C1 segment of cervical spinal cord (tissue), 14 donors: ENCODE measurements around the gene GON4L.
"Not testable (repeated sequence)": the region's sequence is repeated elsewhere in the genome, so short reads cannot be mapped to it uniquely, and the experiment has no call there.

ENCODE experiments used
- DNase-seq, 14 donors: peaks; one replicate each; lab custom pipeline; 2025; lab: John Stamatoyannopoulos, UW

GON4L gene

GRCh38 chr1:155831279-155831976 is 25.6 kb downstream of the GON4L start:
- DNase-seq, result no peak

DNA sequence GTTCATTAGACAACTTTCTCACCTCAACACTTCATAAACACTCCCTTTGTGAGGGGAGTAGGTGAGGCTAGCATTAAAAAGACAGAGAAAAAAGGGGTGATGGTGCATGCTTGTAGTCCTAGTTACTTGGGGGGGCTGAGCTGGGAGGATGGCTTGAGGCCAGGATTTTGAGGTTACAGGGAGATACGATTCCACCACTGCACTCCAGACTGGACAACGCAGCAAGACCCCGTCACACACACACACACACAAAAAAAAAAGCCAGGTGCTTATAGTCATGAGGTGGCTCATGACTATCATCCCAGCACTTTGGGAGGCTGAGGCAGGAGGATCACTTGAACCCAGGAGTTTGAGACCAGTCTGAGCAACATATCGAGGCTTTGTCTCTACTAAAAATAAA is 29.6 kb downstream of the GON4L start:
- DNase-seq, result no peak

DNA sequence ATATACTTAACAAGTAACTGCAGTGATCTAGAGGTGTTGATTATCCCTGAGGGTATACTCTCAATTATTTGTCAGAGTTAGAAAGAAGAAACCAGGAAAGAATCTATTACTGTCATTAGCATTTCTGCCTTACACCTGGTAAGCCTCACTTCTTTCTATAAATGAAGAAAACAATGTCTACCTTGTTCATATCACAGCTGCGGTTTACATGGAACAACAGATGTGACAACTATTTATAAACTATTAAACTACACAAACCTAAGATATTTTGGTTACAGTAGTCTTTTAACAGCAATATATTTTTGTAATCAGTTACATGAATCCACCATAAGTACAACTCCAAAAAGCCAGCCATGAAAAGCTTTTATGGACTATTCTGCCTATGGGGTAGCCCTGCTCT is 40.7 kb downstream of the GON4L start:
- DNase-seq, result no peak

- DNase-seq, result no peak
These were observed 43.3 kb downstream of the GON4L start for GRCh38 chr1:155813672-155814071.

GRCh38 chr1:155812878-155813277 is 44.1 kb downstream of the GON4L start:
- DNase-seq, result no peak

DNA sequence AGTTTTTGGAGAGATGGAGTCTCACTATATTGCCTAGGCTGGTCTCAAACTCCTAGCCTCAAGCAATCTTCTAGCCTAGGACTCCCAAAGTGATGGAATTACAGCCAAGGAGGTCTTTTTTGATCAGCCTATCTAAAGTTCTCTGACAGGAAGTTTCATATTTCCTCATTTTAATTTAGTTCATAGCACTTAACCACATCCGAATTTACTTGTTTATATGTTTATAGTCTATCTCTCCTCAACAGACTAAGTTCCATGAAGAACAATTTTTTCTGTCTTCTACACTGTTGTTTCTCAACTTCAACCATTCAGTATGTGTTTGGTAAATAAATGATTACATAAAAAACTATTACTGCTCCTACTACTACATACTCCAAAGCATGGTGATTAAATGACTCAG is 47.9 kb downstream of the GON4L start:
- no peak for DNase-seq

DNA sequence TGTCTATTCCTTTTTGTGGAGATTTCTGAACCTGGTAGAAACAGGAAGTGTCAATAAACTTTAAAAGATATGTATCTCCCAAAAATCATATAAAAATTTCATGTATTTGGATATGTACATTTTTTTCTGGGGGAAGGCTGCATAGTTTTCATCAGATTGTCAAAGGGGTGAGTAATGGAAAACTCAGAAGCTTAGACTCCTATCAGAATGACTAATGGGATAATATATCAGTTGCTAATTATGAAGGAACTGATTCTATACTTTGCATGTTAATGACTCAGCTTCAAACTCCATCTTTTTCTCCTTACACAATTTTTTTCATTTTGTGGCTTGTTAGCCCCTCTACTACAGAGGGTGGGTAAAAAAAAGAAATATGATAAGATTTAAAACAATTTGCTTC is 55.9 kb downstream of the GON4L start:
- no peak for DNase-seq

GRCh38 chr1:155795618-155796017 is 61.4 kb downstream of the GON4L start:
- DNase-seq, result not testable (repeated sequence)

DNA sequence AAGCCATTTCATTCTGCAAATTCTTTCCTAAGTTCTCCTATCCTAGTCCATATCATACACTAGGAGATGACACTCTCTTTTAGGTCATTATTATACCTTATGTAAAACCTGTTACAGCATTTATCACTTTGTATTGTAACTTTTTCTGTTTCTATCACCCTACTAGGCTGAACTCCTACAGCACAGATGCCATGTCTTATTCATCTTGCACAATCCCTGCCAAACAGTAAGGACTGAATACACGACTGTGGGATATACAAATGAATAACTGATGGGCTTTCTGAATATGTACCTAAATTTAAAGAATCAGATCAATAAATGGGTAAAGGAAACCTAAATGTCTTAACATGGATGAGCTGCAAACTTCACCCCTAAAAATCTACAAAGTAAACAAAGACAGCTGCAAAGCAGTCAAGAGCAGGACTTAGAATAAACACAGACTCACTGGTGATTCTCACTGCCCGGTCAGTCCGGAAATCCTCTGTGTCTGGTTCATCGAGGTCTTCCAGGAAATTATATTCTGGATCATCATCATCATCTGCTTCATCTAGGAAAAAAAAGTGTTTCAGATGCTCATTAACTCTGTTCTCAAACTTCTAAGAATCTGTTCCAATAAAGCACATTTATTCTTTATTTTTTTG is 62.3 kb downstream of the GON4L start:
- no peak for DNase-seq

GRCh38 chr1:155793213-155793612 is 63.8 kb downstream of the GON4L start:
- no peak for DNase-seq

DNA sequence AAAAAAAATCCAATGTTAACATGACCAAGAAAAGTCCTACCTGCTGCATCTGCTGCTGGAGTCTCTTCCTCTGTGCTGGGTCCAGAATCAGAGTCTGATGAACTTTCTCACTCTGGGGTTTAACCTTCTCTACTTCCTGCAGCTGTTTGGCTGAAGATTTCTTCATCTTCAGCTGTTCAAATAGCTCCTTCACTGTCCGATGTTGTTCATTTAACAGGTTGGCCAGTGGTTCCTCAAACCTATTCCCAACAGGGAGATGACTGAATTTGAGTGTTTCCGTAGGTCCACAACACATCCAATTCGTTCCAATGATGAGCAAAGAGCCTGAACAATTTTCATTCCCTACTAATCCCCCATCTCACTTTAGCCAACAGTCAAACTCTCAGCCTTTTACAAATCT is 79.4 kb downstream of the GON4L start:
- DNase-seq, result no peak

DNA sequence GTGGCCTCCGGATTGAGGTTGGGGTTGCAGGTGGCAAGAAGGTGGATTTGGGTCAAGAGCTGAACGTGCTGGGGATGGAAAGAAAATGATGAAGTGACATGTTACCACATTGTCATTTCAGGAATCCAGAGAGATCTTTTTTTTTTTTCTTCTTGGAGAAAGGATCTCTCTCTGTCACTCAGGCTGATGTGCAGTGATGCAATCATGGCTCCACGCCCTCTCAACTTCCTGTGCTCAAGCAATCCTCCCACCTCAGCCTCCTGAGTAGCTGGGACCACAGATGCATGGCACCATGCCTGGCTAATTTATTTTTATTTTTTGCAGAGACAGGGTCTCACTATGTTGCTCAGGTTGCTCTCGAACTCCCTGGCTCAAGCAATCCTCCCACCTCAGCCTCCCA is 80.6 kb downstream of the GON4L start:
- DNase-seq, result no peak

GRCh38 chr1:155773221-155773620 is 83.8 kb downstream of the GON4L start:
- no peak for DNase-seq

DNA sequence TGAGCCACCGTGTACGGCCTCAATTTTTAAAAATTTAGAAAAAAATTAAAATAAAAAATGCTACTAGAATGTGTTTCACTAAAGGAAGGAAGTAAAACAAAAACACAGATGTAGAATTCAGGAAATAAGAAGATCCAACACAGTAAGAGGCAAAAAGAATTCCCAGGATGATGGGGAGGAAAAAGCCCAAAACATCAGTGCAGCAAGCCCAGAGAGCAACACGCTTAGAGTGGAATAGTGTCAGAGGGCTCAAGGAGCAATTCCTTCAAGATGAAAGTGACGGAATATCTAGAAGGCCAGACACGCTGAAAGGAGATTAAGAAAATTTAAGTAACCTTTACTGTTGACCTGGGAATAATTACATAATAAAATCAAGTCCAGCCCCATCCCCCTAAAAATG is 87.8 kb downstream of the GON4L start:
- DNase-seq, result no peak

DNA sequence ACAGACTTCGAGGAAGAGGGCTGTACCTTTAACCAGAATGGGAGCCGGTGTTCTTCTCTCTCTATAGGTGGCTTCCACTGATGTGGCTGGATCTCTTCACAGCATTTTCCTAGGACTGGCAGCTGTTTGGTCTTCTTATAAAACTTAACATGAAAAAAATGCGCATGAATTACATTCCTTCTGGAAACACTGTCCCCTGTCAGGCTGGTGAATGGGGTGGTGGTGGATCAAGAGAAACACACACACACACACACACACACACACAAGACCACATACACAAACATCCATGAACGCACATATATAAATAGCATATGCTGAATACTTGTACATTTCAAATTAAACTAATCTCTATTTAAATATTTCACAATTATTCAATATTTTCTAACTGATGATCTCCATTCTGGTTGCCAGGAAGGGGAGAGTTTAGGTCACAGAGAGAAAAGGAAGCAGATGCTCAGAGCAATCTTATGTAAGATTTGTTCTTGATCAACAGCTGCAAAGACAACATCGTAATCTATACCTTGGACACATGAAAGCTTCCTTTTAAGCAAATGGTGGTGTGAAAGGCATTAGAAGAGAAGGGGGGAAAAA is 89.5 kb downstream of the GON4L start:
- not testable (repeated sequence) for DNase-seq

DNA sequence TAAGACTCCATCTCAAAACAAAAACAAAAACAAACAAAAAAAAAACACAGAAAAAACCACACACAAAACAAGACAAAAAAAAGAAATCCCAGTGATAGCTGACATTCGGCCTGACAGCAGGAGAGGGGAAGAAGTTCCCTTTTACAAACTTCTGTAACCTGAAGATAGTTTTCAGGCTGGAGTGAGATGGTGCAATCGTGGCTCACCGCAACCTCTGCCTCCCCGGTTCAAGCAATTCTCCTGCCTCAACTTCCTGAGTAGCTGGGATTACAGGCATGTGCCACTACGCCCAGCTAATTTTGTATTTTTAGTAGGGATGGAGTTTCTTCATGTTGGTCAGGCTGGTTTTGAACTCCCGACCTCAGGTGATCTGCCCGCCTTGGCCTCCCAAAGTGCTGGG is 93.0 kb downstream of the GON4L start:
- not testable (repeated sequence) for DNase-seq

DNA sequence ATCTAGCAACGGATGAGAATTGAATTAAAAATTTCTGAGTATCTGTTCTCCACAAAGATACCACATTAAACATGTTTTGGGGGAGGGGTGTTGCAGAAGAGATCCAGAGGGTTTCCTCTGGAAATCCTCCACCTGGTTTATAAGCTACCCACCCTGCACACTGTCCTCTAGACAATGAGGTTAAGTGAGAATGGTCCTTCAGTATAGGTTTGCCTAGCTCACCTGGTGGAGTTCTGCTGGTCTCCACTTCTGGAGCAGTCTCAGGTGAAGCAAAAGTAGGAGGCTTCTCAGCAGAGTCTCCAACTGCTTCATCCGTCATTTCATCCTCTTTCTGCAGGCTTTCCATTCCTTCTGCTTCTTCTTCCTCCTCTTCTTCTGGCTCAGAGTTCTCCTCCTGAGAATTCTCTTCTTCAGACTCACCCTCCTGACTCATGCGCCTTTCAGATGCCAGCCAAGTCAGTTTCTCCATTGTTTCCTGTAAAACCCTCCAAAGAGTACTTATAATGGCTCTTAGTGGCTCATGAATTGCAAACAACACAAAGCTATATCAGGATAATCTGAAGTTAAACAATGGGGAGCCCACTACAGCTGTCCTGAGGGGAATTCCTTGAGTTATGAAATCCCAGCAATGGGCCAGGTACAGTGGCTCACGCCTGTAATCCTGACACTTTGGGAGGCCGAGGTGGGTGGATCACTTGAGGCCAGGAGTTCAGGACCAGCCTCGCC is 93.8 kb downstream of the GON4L start:
- DNase-seq, result peak in 4 of 14 donors; percentile 0 to 2 (median 1)

DNA sequence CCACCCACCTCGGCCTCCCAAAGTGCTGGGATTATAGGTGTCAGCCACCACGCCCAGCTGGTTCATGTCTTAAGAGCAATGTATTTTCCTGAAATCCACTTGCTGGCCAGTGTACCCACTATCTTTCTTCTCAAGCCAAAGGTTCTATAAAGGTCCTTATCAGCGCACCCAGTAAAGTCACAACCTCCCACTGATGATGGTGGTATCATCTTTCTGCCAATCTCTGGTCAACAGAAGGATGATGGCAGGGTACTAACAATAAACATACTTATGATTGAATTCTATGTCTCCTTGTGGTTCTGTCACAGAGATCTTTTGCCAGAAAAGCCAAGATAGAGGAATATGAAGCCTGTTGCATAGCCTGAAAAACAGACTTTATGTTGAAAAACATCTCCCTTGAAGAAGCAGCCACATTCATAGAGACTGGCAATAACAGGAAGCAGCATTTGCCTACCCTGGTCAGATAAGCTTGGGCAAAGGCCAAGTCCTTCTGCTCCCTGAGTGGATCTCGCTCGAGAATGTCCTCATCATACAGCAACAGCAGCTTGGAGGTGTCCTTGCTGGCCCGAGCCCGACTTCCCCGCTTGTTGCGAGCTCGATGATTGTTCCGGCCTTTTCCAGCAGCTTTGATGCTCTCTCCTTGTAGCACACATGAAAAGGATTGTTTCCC is 95.1 kb downstream of the GON4L start:
- DNase-seq, result no peak

DNA sequence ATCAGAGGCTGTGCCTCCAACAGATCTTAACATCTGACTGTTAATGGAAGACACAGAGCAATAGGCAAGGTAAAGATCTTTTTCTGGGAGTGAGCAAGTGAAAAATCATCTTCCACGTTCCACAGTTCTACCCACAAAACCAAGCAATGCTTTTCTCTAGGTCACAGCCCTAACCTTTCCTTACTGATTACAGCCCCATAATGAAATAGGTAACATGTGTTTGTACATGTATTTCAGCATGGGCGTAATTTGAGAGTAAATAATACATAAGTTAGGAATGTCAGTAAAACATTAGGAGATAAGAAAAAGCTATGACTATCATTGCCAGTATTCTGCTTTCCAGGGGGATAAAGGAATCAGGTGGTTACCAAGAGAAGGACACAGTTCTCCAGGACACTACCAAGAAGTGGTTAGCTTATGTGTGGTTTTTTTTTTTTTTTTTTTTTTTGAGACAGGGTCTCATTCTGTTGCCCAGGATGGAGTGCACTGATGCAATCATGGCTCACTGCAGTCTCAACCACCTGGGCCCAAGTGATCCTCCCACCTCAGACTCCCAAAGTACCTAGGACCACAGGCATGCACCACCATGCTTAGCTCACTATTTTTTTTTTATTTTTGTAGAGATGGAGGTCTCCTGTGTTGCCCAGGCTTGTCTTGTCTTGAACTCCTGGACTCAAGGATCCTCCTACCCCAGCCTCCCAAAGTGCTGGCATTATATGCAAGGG is 96.1 kb downstream of the GON4L start:
- DNase-seq, result no peak

DNA sequence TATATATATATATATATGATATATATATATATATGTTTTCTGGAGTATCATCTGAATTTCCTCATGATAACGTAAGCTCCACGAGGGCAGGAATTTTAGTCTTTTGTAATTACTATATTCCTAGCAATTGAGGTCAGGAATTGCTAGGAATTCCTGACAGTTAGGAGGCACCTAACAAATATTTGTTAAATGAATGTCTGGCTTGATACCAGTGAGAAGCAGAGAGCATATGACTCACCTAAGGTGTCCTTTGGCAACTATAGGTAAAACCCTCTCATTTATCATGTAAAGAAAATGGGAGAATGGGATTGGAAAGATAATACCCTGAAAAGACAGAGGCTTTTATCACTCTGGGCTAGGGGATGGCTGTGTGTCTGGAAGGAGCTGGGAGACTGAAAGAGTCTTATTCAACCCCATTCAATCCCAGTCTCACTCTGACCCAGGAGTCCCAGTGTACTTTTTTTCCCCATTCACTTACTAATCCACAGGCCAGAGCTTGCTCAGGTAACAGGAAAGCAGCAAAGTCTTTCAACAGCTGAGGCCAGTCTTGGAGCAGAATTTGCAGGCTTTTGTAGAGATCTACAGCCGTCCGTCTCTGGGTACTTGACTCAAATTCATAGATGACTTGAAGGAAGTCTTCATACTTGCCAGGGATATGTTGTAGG is 96.9 kb downstream of the GON4L start:
- no peak for DNase-seq

DNA sequence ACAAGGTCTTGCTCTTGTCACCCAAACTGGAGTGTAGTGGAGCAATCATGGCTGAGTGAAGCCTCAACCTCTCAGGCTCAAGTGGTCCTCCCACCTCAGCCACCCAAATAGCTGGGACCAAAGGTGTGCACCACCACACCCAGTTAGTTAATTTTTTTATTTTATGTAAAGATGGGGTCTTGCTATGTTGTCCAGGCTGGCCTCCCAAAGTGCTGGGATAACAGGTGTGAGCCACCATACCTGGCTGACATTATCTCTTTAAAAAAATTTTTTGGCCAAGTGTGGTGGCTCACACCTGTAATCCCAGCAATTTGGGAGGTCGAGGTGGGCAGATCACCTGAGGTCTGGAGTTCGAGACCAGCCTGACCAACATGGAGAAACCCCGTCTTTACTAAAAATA is 98.0 kb downstream of the GON4L start:
- not testable (repeated sequence) for DNase-seq
